ENCODE results near the gene CCR5AS.
A peak's percentile ranks its signal among the peaks of the same experiment; 100 is the strongest.

Gene CCR5AS

GRCh38 chr3:46371519-46372340 lies 35.1 kb downstream of the CCR5AS start:
- H3K4me3 Mint-ChIP-seq: no peak overlapping the region
- no peak overlapping the region for H3K27ac Mint-ChIP-seq (ENCODE audit: unreplicated experiment)
- no peaks in the 10 kb centered on the region for H3K36me3 Mint-ChIP-seq (ENCODE audit: low read depth)
- H3K27me3 Mint-ChIP-seq (ENCODE audit: low read depth): peaks cover 59% of the 10 kb centered on the region
- DNase-seq (ENCODE audit: low read depth, low spot score): no peak
- no peaks in the 10 kb centered on the region for H3K9me3 Mint-ChIP-seq
- TF ChIP-seq, protein P1, sequence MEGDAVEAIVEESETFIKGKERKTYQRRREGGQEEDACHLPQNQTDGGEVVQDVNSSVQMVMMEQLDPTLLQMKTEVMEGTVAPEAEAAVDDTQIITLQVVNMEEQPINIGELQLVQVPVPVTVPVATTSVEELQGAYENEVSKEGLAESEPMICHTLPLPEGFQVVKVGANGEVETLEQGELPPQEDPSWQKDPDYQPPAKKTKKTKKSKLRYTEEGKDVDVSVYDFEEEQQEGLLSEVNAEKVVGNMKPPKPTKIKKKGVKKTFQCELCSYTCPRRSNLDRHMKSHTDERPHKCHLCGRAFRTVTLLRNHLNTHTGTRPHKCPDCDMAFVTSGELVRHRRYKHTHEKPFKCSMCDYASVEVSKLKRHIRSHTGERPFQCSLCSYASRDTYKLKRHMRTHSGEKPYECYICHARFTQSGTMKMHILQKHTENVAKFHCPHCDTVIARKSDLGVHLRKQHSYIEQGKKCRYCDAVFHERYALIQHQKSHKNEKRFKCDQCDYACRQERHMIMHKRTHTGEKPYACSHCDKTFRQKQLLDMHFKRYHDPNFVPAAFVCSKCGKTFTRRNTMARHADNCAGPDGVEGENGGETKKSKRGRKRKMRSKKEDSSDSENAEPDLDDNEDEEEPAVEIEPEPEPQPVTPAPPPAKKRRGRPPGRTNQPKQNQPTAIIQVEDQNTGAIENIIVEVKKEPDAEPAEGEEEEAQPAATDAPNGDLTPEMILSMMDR (conservative IDR thresholded peaks at IDR 0.05): no peak
- H3K4me1 Mint-ChIP-seq: no peaks in the 10 kb centered on the region

DNA sequence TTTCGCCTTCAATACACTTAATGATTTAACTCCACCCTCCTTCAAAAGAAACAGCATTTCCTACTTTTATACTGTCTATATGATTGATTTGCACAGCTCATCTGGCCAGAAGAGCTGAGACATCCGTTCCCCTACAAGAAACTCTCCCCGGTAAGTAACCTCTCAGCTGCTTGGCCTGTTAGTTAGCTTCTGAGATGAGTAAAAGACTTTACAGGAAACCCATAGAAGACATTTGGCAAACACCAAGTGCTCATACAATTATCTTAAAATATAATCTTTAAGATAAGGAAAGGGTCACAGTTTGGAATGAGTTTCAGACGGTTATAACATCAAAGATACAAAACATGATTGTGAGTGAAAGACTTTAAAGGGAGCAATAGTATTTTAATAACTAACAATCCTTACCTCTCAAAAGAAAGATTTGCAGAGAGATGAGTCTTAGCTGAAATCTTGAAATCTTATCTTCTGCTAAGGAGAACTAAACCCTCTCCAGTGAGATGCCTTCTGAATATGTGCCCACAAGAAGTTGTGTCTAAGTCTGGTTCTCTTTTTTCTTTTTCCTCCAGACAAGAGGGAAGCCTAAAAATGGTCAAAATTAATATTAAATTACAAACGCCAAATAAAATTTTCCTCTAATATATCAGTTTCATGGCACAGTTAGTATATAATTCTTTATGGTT lies 35.9 kb downstream of the CCR5AS start, which contains the start of gene CCR5:
Gene CCR5, plus strand, starts transcription at position 108 of the 680 bp plus-strand sequence. CDS start 1,957 bp downstream, outside the sequence.
- Mint-ChIP-seq H3K4me3 (no peak within 1 kb of the TSS), H3K27ac (ENCODE audit: unreplicated experiment) (no peak within 1 kb of the TSS), H3K27me3 (ENCODE audit: low read depth) (peaks cover 55% of the 10 kb centered on the region), H3K4me1 (no peaks in the 10 kb centered on the region), H3K9me3 (no peaks in the 10 kb centered on the region), H3K36me3 (ENCODE audit: low read depth) (no peaks in the 10 kb centered on the region)
- TF ChIP-seq, protein P1 (conservative IDR thresholded peaks at IDR 0.05): no peak
- no peak for DNase-seq (ENCODE audit: low read depth, low spot score)

- Mint-ChIP-seq H3K4me1 (no peaks in the 10 kb centered on the region), H3K9me3 (no peaks in the 10 kb centered on the region), H3K27me3 (ENCODE audit: low read depth) (peaks cover 45% of the 10 kb centered on the region), H3K4me3 (no peak overlapping the region), H3K27ac (ENCODE audit: unreplicated experiment) (no peak overlapping the region), H3K36me3 (ENCODE audit: low read depth) (no peaks in the 10 kb centered on the region)
- TF ChIP-seq, protein P1 (conservative IDR thresholded peaks at IDR 0.05): no peak
- no peak for DNase-seq (ENCODE audit: low read depth, low spot score)
Observed at GRCh38 chr3:46369675-46370132, 37.2 kb downstream of the CCR5AS start.

DNA sequence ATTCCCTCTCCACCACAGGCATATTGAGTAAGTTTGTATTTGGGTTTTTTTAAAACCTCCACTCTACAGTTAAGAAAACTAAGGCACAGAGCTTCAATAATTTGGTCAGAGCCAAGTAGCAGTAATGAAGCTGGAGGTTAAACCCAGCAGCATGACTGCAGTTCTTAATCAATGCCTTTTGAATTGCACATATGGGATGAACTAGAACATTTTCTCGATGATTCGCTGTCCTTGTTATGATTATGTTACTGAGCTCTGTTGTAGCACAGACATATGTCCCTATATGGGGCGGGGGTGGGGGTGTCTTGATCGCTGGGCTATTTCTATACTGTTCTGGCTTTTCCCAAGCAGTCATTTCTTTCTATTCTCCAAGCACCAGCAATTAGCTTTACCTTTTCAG lies 37.7 kb downstream of the CCR5AS start:
- Mint-ChIP-seq H3K4me3 (no peak overlapping the region), H3K27ac (ENCODE audit: unreplicated experiment) (no peak overlapping the region), H3K4me1 (no peaks in the 10 kb centered on the region), H3K27me3 (ENCODE audit: low read depth) (peaks cover 39% of the 10 kb centered on the region), H3K9me3 (no peaks in the 10 kb centered on the region), H3K36me3 (ENCODE audit: low read depth) (no peaks in the 10 kb centered on the region)
- no peak for DNase-seq (ENCODE audit: low read depth, low spot score)
- TF ChIP-seq, protein P1 (conservative IDR thresholded peaks at IDR 0.05): no peak

GRCh38 chr3:46368569-46368968 lies 38.3 kb downstream of the CCR5AS start:
- no peaks in the 10 kb centered on the region for H3K4me1 Mint-ChIP-seq
- H3K27ac Mint-ChIP-seq (ENCODE audit: unreplicated experiment): no peak overlapping the region
- H3K9me3 Mint-ChIP-seq: no peaks in the 10 kb centered on the region
- no peak overlapping the region for H3K4me3 Mint-ChIP-seq
- TF ChIP-seq, protein P1 (conservative IDR thresholded peaks at IDR 0.05): peak; percentile 23
- peaks cover 36% of the 10 kb centered on the region for H3K27me3 Mint-ChIP-seq (ENCODE audit: low read depth)
- H3K36me3 Mint-ChIP-seq (ENCODE audit: low read depth): no peaks in the 10 kb centered on the region
- no peak for DNase-seq (ENCODE audit: low read depth, low spot score)
